Liver (tissue), 9 donors: Measurements from ENCODE around the gene ANO4. TPM values are rescaled to one million over a fixed set of nuclear protein-coding genes. Genes with fewer than 3 reads are reported as not detected.

Experiments used
- DNase-seq: peaks from one replicate; pipeline ENCODE4 v3.0.0-alpha.2; 2017; ENCODE audit warnings: low spot score
- H3K27ac ChIP-seq, 2 donors: one replicate each; pipeline ENCODE4 v1.7.0; 2013; ENCODE audit warnings: inconsistent platforms in 2 of 2, low read length in 2 of 2, control low read depth in 1 of 2, low read depth in 1 of 2, mild to moderate bottlenecking in 1 of 2
- H3K27me3 ChIP-seq, 4 donors: one replicate each; pipeline versions ENCODE4 v1.6.1 to v1.7.0; 2013; ENCODE audit warnings: low read length in 3 of 4, inconsistent platforms in 1 of 4, mild to moderate bottlenecking in 1 of 4, moderate library complexity in 1 of 4; ENCODE audit not compliant: control insufficient read depth in 4 of 4, insufficient read depth in 4 of 4
- H3K36me3 ChIP-seq, 4 donors: one replicate each; pipeline versions ENCODE4 v1.6.1 to v1.7.0; 2013; ENCODE audit warnings: low read length in 3 of 4, mild to moderate bottlenecking in 3 of 4, low read depth in 1 of 4, moderate library complexity in 1 of 4; ENCODE audit not compliant: control insufficient read depth in 4 of 4, insufficient read depth in 3 of 4
- H3K4me1 ChIP-seq, 4 donors: one replicate each; pipeline versions ENCODE4 v1.6.1 to v1.7.0; 2013; ENCODE audit warnings: low read length in 3 of 4, mild to moderate bottlenecking in 3 of 4, moderate library complexity in 1 of 4; ENCODE audit not compliant: control insufficient read depth in 4 of 4, insufficient read depth in 4 of 4
- H3K4me3 ChIP-seq, 3 donors: one replicate each; pipeline versions ENCODE4 v1.6.1 to v1.7.0; 2013; ENCODE audit warnings: low read length in 3 of 3, control low read depth in 1 of 3, low read depth in 1 of 3, mild to moderate bottlenecking in 1 of 3
- H3K9ac ChIP-seq, 2 donors: one replicate each; pipeline ENCODE4 v1.7.0; 2013; ENCODE audit warnings: low read length in 2 of 2, mild to moderate bottlenecking in 2 of 2, moderate library complexity in 2 of 2, control low read depth in 1 of 2, low read depth in 1 of 2
- H3K9me3 ChIP-seq, 4 donors: one replicate each; pipeline versions ENCODE4 v1.6.1 to v1.7.0; 2013; ENCODE audit warnings: low read length in 3 of 4; ENCODE audit not compliant: control insufficient read depth in 4 of 4
- EGR1 ChIP-seq, 2 donors: IDR thresholded peaks; 2 replicates each; pipeline ENCODE4 v1.6.1; 2016 to 2018; ENCODE audit warnings: antibody characterized with exemption in 2 of 2, low read depth in 2 of 2
- FOXA1 ChIP-seq: IDR thresholded peaks from 2 replicates; pipeline ENCODE4 v1.6.1; 2016; ENCODE audit warnings: antibody characterized with exemption
- FOXA2 ChIP-seq: IDR thresholded peaks from 2 replicates; pipeline ENCODE4 v1.6.1; 2016; ENCODE audit warnings: antibody characterized with exemption
- GABPA ChIP-seq, 2 donors: IDR thresholded peaks in 1 of 2; conservative IDR thresholded peaks in 1 of 2; 2 replicates each; pipeline ENCODE4 v1.6.1; 2016; ENCODE audit warnings: antibody characterized with exemption in 2 of 2, mild to moderate bottlenecking in 1 of 2, moderate library complexity in 1 of 2
- HNF4A ChIP-seq, 2 donors: conservative IDR thresholded peaks; 2 replicates each; pipeline ENCODE4 v1.6.1; 2016; ENCODE audit warnings: antibody characterized with exemption in 2 of 2, mild to moderate bottlenecking in 2 of 2
- HNF4G ChIP-seq: IDR thresholded peaks from 2 replicates; pipeline ENCODE4 v1.6.1; 2016; ENCODE audit warnings: antibody characterized with exemption
- JUND ChIP-seq, 2 donors: IDR thresholded peaks; 2 replicates each; pipeline ENCODE4 v1.6.1; 2016; ENCODE audit warnings: antibody characterized with exemption in 2 of 2
- NR2F2 ChIP-seq: IDR thresholded peaks from 2 replicates; pipeline ENCODE4 v1.6.1; 2016; ENCODE audit warnings: antibody characterized with exemption
- RAD21 ChIP-seq, 2 donors: IDR thresholded peaks; 2 replicates each; pipeline ENCODE4 v1.6.1; 2016; ENCODE audit warnings: antibody characterized with exemption in 2 of 2, mild to moderate bottlenecking in 2 of 2
- RXRA ChIP-seq, 2 donors: IDR thresholded peaks; 2 replicates each; pipeline ENCODE4 v1.6.1; 2017 to 2018; ENCODE audit warnings: antibody characterized with exemption in 2 of 2, mild to moderate bottlenecking in 1 of 2
- SP1 ChIP-seq: IDR thresholded peaks from 2 replicates; pipeline ENCODE4 v1.6.1; 2018; ENCODE audit warnings: antibody characterized with exemption, mild to moderate bottlenecking
- TAF1 ChIP-seq: conservative IDR thresholded peaks from 2 replicates; pipeline ENCODE4 v1.6.1; 2016; ENCODE audit warnings: antibody characterized with exemption, mild to moderate bottlenecking
- YY1 ChIP-seq: IDR thresholded peaks from 2 replicates; pipeline ENCODE4 v1.6.1; 2016; ENCODE audit warnings: antibody characterized with exemption, mild to moderate bottlenecking
- WGBS: extraction: QIAGEN DNeasy Blood & Tissue Kit; methylation state at CpG from one replicate; pipeline ENCODE4 v1.1.7; 2013; 5-methylcytosine and 5-hydroxymethylcytosine counted together
- polyA plus RNA-seq, 2 donors: library from polyadenylated mRNA; stranded (reverse) in 1 of 2; unstranded in 1 of 2; fragments of 200-250 nt in 1 of 2; fragments of >200 nt in 1 of 2; fragmentation: Nextera tagmentation in 1 of 2; extraction: Ambion mirVana in 1 of 2; gene quantifications; one replicate each; pipeline versions ENCODE4 v1.2.1 to v1.2.3, GENCODE V29; 2013 to 2015
- total RNA-seq, 2 donors: library from RNA; depleted of rRNA; stranded (reverse); fragments of >200 nt; gene quantifications; one replicate each; pipeline ENCODE4 v1.2.3, GENCODE V29; 2014
- TF ChIP-seq, protein P1 (sequence below): fragments of 150-350 bp; IDR thresholded peaks from 2 replicates; pipeline ENCODE4 v1.5.1; 2017; ENCODE audit warnings: improper control_type of control experiment, low read depth, low read length; ENCODE audit not compliant: missing input control
- TF ChIP-seq, protein P2 (sequence below): IDR thresholded peaks from 2 replicates; pipeline ENCODE4 v1.6.1; 2016; ENCODE audit warnings: antibody characterized with exemption
- TF ChIP-seq, protein P3 (sequence below): IDR thresholded peaks from 2 replicates; pipeline ENCODE4 v1.6.1; 2016; ENCODE audit warnings: antibody characterized with exemption
- TF ChIP-seq, protein P4 (sequence below): IDR thresholded peaks from 2 replicates; pipeline ENCODE4 v1.6.1; 2016; ENCODE audit warnings: antibody characterized with exemption, mild to moderate bottlenecking
- TF ChIP-seq, protein P5 (sequence below): IDR thresholded peaks from 2 replicates; pipeline ENCODE4 v1.6.1; 2016; ENCODE audit warnings: antibody characterized with exemption
- donor health status: healthy.
- donor health status: healthy.
- donor health status: healthy.
- donor health status: healthy.
- donor health status: healthy.

ANO4 gene
- total and polyA plus RNA-seq, 4 donors: 0.08 to 2.2 (median 0.17) TPM; not detected in 1

DNA sequence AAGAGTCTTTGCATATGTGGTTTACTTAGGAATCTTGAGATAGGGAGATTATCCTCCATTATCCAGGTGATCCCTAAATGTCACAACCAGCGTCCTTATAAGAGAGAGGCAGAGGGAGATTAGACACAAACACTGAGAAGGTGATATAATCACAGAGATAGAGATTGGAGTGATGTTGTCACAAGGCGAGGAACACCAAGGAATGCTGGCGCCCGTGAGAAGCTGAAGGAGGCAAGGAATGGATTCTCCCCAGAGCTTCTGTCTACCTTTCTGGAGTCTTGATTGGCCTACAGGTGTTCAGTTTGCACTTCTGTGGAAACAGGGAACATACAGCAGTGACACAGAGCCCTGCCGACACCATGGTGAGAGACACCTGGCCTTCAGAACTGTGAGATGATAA is 101.6 kb downstream of the ANO4 start:
- Histone ChIP-seq H3K27ac (no peak overlapping the region), H3K4me3 (no peak overlapping the region), H3K9ac (no peak overlapping the region), H3K27me3 (no peaks in the 10 kb centered on the region), H3K9me3 (no peaks in the 10 kb centered on the region), H3K4me1 (no peaks in the 10 kb centered on the region), H3K36me3 (no peaks in the 10 kb centered on the region)
- DNase-seq: no peak
- no peak for TF ChIP-seq GABPA (IDR thresholded peaks at IDR 0.05 in 1 of 2, conservative IDR thresholded peaks at IDR 0.05 in 1 of 2)
- WGBS: 48% methylated on average over 5 of the region's 5 CpGs

DNA sequence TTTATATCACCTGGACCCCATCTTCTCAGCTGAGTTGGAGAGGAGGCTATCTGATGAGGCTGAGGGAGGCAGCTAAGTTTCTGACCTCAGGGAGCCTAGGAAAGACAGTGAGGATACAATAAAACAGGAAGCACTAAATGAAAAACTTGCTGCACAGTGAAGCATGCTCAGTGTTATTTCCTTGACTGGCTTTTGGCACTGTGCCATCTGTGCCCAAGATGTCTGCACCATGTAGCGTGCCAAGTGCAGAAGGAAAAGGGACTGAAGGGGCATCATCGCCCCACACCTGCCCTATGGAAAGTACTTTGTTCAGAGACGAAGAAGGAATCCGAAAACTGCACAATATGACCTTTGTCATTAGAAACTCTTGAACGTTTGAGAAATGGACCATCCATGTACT is 102.7 kb downstream of the ANO4 start:
- no peak for DNase-seq
- 73% methylated on average over 5 of the region's 5 CpGs for WGBS

More for the DNA sequence above, 102.7 kb downstream of the ANO4 start:
- no peaks in the 10 kb centered on the region for H3K9me3 ChIP-seq
- H3K4me3 ChIP-seq: no peak overlapping the region
- H3K36me3 ChIP-seq: no peaks in the 10 kb centered on the region
- no peaks in the 10 kb centered on the region for H3K4me1 ChIP-seq
- H3K27ac ChIP-seq: no peak overlapping the region
- H3K9ac ChIP-seq: no peak overlapping the region
- TF ChIP-seq GABPA (IDR thresholded peaks at IDR 0.05 in 1 of 2, conservative IDR thresholded peaks at IDR 0.05 in 1 of 2) (no peak), SP1 (no peak), TAF1 (no peak), HNF4G (no peak), NR2F2 (no peak), FOXA2 (no peak), HNF4A (conservative IDR thresholded peaks at IDR 0.05) (no peak), FOXA1 (no peak), RAD21 (IDR thresholded peaks at IDR 0.05) (no peak), YY1 (no peak), RXRA (IDR thresholded peaks at IDR 0.05) (no peak), EGR1 (IDR thresholded peaks at IDR 0.05; ENCODE audit: low read depth in 2 of 2) (no peak), JUND (IDR thresholded peaks at IDR 0.05) (no peak)
- TF ChIP-seq, protein P1, sequence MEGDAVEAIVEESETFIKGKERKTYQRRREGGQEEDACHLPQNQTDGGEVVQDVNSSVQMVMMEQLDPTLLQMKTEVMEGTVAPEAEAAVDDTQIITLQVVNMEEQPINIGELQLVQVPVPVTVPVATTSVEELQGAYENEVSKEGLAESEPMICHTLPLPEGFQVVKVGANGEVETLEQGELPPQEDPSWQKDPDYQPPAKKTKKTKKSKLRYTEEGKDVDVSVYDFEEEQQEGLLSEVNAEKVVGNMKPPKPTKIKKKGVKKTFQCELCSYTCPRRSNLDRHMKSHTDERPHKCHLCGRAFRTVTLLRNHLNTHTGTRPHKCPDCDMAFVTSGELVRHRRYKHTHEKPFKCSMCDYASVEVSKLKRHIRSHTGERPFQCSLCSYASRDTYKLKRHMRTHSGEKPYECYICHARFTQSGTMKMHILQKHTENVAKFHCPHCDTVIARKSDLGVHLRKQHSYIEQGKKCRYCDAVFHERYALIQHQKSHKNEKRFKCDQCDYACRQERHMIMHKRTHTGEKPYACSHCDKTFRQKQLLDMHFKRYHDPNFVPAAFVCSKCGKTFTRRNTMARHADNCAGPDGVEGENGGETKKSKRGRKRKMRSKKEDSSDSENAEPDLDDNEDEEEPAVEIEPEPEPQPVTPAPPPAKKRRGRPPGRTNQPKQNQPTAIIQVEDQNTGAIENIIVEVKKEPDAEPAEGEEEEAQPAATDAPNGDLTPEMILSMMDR: no peak
- TF ChIP-seq, protein P2, sequence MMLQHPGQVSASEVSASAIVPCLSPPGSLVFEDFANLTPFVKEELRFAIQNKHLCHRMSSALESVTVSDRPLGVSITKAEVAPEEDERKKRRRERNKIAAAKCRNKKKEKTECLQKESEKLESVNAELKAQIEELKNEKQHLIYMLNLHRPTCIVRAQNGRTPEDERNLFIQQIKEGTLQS: no peak
- TF ChIP-seq, protein P3, sequence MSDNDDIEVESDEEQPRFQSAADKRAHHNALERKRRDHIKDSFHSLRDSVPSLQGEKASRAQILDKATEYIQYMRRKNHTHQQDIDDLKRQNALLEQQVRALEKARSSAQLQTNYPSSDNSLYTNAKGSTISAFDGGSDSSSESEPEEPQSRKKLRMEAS: no peak
- TF ChIP-seq, protein P4, sequence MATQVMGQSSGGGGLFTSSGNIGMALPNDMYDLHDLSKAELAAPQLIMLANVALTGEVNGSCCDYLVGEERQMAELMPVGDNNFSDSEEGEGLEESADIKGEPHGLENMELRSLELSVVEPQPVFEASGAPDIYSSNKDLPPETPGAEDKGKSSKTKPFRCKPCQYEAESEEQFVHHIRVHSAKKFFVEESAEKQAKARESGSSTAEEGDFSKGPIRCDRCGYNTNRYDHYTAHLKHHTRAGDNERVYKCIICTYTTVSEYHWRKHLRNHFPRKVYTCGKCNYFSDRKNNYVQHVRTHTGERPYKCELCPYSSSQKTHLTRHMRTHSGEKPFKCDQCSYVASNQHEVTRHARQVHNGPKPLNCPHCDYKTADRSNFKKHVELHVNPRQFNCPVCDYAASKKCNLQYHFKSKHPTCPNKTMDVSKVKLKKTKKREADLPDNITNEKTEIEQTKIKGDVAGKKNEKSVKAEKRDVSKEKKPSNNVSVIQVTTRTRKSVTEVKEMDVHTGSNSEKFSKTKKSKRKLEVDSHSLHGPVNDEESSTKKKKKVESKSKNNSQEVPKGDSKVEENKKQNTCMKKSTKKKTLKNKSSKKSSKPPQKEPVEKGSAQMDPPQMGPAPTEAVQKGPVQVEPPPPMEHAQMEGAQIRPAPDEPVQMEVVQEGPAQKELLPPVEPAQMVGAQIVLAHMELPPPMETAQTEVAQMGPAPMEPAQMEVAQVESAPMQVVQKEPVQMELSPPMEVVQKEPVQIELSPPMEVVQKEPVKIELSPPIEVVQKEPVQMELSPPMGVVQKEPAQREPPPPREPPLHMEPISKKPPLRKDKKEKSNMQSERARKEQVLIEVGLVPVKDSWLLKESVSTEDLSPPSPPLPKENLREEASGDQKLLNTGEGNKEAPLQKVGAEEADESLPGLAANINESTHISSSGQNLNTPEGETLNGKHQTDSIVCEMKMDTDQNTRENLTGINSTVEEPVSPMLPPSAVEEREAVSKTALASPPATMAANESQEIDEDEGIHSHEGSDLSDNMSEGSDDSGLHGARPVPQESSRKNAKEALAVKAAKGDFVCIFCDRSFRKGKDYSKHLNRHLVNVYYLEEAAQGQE: no peak
- TF ChIP-seq, protein P5, sequence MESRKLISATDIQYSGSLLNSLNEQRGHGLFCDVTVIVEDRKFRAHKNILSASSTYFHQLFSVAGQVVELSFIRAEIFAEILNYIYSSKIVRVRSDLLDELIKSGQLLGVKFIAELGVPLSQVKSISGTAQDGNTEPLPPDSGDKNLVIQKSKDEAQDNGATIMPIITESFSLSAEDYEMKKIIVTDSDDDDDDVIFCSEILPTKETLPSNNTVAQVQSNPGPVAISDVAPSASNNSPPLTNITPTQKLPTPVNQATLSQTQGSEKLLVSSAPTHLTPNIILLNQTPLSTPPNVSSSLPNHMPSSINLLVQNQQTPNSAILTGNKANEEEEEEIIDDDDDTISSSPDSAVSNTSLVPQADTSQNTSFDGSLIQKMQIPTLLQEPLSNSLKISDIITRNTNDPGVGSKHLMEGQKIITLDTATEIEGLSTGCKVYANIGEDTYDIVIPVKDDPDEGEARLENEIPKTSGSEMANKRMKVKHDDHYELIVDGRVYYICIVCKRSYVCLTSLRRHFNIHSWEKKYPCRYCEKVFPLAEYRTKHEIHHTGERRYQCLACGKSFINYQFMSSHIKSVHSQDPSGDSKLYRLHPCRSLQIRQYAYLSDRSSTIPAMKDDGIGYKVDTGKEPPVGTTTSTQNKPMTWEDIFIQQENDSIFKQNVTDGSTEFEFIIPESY: no peak
- H3K27me3 ChIP-seq: no peaks in the 10 kb centered on the region
